Dermis lymphatic vessel endothelial cell (primary cell): ENCODE data around the gene GABBR2. TPM values are rescaled to one million over a fixed set of nuclear protein-coding genes. Genes with fewer than 3 reads are reported as not detected.

Source experiments
- total RNA-seq: library from RNA; depleted of rRNA; stranded (reverse); fragments of >200 nt; gene quantifications from 2 replicates; pipeline ENCODE4 v1.2.1, GENCODE V29; 2014

Gene GABBR2
- 2.6 and 5.6 TPM in 2 replicates for total RNA-seq

DNA sequence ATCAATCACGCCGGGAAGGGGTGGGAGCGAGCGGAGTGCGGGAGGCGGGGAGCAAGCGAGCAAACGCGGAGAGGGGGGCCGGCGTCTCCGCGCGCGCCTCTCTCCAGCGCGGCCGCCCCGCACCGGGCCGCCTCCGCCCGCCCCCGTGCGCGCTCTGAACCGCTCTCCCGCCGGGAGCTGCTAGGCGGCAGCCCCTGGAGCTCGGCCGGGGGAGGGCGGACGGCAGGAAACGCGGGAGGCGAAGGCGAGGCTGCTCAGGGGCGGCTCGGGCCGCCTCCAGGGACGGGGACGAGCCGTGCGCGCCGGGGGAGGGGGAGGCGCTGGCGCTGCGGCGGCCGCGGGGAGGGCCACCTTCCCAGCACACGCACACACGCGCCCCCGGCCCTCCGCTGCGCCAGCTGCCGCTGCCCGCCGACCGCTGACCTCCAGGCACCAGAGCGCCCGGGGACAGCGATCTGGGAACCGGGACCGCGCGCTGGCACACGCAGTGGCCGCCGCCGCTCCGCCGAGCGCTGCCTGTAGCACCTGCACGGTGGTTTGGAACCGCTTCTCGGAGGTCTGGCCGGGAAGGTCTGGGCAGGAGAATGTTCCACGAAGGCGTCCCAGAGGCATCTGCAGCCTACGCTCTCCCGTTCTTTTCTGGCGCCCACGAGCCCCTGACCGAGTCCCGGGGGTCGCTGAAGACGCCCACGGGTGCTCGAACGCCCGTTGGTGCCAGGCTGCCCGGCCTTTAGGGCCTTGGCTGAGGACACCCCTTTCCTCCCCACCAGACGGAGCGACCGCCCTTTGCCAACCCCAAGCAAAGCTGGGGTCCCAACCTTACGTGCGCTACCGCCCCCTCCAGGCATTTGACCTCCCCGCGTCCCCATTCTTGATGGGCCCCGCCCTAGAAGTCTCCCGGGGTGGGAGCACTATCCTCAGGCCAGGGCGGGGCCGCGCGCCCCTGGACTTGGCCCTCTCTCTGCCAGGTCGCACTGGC, at the start of gene GABBR2:
Gene GABBR2 (minus strand): TSS at position 3 of the 979 bp plus-strand sequence. CDS start 198 bp downstream, outside the sequence.

GRCh38 chr9:98255578-98256296, 453.0 kb downstream of the GABBR2 start, which contains the start of gene TBC1D2:
TBC1D2 (minus strand) TSS chr9:98255649; CDS start chr9:98255541, 108 bp downstream.

Other genes starting within 250 kb of the GABBR2 start
- gene ANKS6, start 87.6 kb upstream of the GABBR2 start, total RNA-seq: 9.3 and 21.6 TPM in 2 replicates
- gene GALNT12, start 98.7 kb upstream of the GABBR2 start, total RNA-seq: 0.34 and 0.43 TPM in 2 replicates
- 0.33 and 0.34 TPM in 2 replicates for gene COL15A1, start 235.0 kb upstream of the GABBR2 start, total RNA-seq